Omental fat pad (tissue), 4 donors: ENCODE data around the gene FECH. TPM values are rescaled to one million over a fixed set of nuclear protein-coding genes. Genes with fewer than 3 reads are reported as not detected.

Experiments used
- ATAC-seq: fragments of 150-250 bp; one replicate; pipeline ENCODE4 v1.9.1; 2016; ENCODE audit warnings: mild to moderate bottlenecking, moderate library complexity; ENCODE audit not compliant: low FRiP score
- DNase-seq: peaks from one replicate; pipeline ENCODE4 v3.0.0-alpha.2; 2019; ENCODE audit warnings: low spot score
- CTCF ChIP-seq, 3 donors: fragments of 450-650 bp; IDR thresholded peaks; one replicate each; pipeline ENCODE4 v1.5.1; 2016 to 2017; ENCODE audit warnings: antibody characterized with exemption in 3 of 3, mild to moderate bottlenecking in 3 of 3, moderate library complexity in 2 of 3
- total RNA-seq, 4 donors: library from RNA; depleted of rRNA; stranded (reverse); fragments of >200 nt; gene quantifications; one replicate each; pipeline ENCODE4 v1.1.0, GENCODE V29; 2016

Gene FECH
- total RNA-seq, 4 donors from 2014 or later, result 22.3 to 53.0 (median 31.7) TPM

GRCh38 chr18:57629422-57629821 lies 42.9 kb upstream of the FECH start:
- no peak for TF ChIP-seq CTCF (IDR thresholded peaks at IDR 0.05)
- no peak for ATAC-seq

GRCh38 chr18:57627488-57627887 lies 41.0 kb upstream of the FECH start:
- no peak for ATAC-seq
- TF ChIP-seq CTCF (IDR thresholded peaks at IDR 0.05), result no peak
- DNase-seq, result no peak

More at GRCh38 chr18:57629422-57629821, 42.9 kb upstream of the FECH start:
- DNase-seq, result no peak

- TF ChIP-seq CTCF (IDR thresholded peaks at IDR 0.05), result no peak
- no peak for DNase-seq
- ATAC-seq, result no peak
Observed at GRCh38 chr18:57624988-57625387, 38.5 kb upstream of the FECH start.

GRCh38 chr18:57621246-57621604 lies 34.7 kb upstream of the FECH start:
- ATAC-seq, result peak; percentile 38
- TF ChIP-seq CTCF (IDR thresholded peaks at IDR 0.05), result no peak

GRCh38 chr18:57619876-57620275 lies 33.4 kb upstream of the FECH start:
- no peak for DNase-seq
- no peak for TF ChIP-seq CTCF (IDR thresholded peaks at IDR 0.05)
- ATAC-seq, result no peak

More at GRCh38 chr18:57621246-57621604, 34.7 kb upstream of the FECH start:
- no peak for DNase-seq

GRCh38 chr18:57618910-57619309 lies 32.4 kb upstream of the FECH start:
- ATAC-seq, result no peak
- TF ChIP-seq CTCF (IDR thresholded peaks at IDR 0.05), result no peak
- no peak for DNase-seq

- no peak for DNase-seq
- no peak for ATAC-seq
- TF ChIP-seq CTCF (IDR thresholded peaks at IDR 0.05), result no peak
Observed at GRCh38 chr18:57603871-57604270, 17.4 kb upstream of the FECH start.
